Renal cortical epithelial cell (primary cell): ENCODE results near the gene PAX5. TPM values are rescaled to one million over a fixed set of nuclear protein-coding genes. Genes with fewer than 3 reads are reported as not detected.
A peak's percentile ranks its signal among the peaks of the same experiment; 100 is the strongest.

Experiments
- DNase-seq: peaks from one replicate; pipeline ENCODE4 v3.0.0-alpha.2; 2011; ENCODE audit warnings: low read depth
- total RNA-seq: library from RNA; depleted of rRNA; stranded (reverse); fragments of >200 nt; gene quantifications from 2 replicates; pipeline ENCODE4 v1.2.3, GENCODE V29; 2014

The PAX5 gene
- total RNA-seq, 1 donor from 2014 or later, result not detected

DNA sequence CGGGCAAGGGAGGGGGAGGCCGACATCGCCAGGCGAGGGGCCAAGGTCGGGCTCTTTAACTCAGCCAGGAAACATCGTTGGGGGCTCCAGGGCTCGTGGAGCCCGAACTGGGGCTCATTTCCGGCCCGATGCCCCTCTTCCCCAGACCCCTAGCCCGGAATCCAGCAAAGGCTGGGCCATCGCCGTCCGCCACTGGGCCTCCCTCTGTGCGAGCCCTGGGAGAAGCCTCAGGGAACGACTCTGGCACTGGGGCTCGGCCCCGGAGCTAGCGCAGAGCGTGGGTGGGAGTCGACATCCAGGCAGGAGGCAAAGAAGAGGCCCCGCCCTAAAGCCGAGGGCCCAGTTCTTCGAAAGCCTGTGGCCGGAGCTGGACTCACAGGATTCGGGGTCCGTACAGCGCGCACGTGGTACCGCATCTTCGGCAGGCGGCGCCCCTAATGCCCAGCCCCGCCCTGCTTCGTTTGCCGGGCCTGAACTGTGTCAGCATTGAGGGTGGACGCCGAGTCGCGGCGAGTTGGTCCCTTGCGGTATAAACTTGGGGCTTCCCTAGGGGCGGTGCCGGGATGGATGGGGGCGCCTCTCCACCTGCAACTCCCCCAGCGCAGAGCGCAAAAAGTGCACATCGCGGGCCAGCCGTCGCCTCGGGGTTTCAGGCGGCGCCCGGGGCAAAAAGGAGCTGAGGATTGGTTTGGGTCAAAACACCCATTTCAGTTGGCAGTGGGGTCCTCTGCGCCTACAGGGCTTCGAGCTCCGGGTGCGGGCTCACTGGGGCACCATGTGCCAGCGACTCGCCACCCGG is 3.6 kb upstream of the PAX5 start:
- DNase-seq, result no peak

DNA sequence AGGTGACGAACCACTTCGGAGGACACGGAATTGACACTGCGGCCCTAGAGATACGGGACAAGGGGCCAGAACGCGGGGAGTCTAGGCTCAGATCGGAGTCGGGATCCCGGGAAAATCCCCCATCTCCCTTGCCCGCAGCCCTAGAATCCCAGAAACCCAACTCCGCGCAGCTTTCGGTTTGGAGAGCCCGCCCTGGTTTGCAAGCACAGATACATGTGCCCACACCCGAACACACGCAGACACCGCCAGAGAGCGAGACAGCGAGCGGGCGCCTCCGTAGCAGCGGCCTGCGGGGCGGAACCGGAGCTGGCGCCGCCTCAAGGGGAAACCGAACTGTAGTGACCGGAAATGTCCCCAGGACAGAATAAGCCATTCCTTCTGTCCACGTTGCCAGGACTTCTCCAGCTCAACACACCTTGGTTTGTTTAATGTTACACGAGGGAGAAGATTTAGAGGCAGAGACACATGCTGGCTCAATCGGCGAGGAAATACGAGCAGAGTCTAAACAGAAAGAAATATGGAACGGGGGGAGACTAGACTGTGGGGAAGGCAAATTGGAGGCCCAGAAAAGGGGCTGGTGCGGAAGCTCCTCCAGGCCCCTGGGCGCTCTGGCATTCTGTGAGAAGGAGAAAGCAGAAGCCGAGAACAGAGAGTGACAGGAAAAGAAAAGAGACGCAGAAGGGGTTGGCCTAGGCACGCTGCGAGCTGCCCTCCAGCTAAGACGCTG is 2.9 kb upstream of the PAX5 start:
- DNase-seq, result no peak

DNA sequence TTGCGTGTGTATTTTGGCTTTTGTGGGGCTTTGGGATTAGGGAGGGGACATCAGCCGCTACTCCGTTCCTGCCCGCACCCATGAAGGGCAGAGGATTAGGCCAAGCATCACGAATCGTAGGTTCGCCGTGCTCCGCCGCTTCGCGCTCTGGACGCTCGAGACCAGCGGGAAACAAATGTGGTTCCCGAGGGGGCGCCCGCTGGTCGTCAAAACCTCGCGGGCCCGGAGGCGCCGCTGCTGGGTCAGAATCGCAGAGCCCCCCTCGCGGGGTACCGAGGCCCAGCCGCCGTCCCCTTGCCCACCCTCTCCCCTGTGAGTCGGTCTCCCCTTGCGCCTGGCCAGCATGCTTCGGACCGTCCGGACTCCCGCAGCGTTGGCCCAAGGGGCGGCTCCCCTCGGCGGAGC is 2.3 kb upstream of the PAX5 start:
- DNase-seq, result no peak

DNA sequence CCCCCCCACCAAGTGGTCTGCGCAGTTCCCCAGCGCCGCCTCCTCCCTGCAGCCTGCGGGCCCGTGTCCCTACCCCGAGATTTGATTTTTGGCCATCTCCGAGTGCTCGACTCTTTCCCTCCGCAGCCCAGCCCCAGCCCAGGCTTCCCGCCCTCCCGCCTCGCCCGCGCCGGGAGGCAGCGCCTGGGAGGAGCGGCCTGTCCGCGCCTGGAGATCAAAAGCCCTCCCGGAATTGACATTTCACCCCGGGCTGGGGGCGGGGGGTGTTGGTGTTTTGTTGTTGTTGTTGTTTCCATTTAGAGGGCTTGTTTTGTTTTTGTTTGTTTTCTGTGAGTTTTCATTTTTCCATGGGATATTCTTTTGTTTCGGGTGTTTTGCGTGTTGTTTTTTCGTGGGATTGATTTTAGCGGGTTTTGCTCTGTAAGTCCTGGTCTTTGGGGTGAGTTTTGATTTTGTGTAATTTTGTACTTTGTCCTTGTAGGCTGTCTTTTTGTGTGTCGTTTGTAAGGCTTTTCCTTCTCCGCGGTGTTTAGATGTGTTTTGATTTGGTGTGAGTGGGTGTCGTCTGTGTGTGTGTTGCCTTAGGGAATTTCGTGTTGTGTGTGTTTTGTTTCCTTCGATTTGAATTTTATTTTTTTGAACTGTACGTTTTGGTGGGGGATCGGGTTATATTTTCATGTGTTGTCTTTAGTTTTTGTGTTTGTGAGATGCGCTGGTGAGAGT is 1.7 kb upstream of the PAX5 start:
- DNase-seq, result no peak

DNA sequence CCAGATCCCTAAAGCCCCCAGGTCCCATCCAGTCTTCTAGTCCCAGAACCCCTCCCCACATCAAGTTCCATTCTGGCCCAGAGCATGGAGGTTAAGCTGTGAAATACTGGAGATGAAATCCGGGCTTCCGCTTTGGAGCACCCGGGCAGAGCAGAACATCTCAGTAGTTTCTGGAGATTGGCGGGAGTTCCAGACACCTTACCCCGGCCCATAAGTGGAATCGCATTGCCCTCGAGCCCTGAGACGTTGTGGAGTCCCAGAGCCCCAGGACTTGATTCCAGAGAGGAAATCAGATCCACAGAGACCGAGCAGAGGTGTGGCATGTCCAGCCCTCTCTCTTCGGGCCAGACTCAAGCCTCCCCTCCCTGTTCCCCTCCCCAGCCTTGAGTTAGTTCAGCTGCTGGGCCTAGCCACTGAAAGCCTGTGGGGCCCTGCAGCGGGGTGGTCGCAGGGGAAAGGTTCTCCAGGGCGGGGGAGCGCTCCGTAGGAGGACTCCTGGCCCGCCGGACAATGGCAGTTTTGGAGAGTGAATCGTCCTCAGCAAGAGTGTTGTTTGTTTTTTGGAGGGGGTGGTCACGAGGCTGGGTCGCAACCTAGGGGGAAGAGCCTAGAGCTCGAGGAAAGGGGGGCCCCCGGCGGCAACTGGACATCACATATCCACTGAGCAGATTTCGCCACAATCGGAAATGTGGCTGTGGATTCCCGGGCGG is 1.0 kb upstream of the PAX5 start:
- DNase-seq, result no peak

DNA sequence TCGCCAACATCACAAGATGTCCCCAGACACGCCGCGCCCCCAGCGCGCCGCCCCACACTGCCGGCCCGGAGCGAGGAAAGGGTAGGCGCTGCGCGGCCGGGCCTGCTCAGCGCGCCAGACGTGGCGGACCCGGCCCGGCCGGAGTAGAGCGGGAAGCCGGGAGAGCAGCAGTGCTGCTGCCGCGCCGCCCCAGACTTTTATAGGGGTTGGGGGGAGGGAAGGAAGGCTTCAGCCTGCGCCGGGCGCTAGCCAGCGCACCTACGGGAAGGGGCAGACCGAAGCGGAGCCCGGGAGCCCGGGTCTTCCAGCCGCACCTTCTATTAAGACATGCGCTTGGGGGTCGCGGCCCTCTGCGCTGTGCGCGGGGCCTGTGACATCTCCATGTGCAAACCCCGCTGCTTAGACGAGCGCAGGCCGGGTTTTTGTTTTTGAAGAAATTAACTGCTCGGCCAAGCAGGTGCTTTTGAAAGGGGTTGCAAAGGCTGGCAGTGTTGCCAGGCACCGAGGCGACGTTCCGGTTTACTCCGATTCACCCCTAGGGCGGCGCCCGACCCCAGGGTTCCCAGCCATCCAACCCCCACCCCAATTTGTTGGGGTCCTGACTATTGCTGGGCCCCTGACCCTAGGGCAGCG is 353 bp upstream of the PAX5 start:
- no peak for DNase-seq

DNA sequence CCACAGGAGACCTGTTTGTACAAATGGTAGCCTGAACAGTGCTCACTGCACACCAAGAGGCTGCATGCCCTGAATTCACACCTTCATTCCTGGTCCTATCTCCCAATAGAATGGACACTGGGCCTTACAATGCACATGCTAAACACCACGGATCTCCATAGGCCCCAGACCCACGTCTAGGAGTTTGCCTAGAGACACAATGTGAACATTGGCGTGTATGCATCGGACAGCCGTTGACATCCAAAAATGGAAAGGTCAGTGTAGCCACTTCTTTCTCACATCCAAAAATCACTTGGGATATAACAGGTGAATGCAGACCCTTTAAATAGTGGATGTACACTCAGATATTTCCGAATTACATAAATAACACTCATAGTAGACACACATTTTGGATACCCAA is 927 bp downstream of the PAX5 start:
- DNase-seq, result no peak

DNA sequence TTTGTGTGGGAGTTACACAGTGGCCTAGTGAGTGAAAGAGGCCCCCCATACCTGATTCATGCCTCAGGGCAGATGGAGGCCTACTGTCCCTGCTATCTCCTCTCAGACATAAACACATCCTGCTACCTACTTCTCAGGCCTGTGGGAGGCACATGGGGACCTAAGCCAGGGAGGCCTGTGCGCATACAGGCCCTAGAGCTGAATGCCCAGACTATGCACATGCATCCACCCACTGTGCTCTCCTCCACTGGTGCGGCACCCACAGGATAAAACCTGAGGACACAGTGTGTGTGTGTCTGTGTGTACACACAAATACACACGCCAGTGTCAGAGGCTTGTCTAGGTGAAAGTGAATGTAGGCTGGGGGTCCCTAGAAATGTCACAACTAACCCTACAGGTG is 1.4 kb downstream of the PAX5 start:
- no peak for DNase-seq

DNA sequence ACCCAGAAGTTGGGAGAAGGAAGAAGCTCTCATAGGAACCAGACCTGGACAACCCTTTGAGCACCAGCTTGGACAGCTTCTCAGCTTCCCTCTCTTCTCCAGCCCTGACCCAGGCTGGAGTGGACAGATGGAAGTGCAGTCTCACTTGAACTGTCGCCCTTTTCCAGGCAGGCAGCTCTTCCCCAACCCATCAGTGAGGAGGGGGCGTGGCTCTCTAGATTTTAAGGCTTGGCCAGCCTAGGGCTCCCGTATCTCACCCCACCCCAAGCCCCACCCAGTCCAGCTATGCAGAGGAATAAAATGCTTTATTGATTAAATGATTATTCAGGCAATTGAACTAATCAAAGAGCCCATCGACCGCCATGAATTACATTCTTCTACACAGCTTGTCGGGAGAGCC is 2.2 kb downstream of the PAX5 start:
- no peak for DNase-seq

DNA sequence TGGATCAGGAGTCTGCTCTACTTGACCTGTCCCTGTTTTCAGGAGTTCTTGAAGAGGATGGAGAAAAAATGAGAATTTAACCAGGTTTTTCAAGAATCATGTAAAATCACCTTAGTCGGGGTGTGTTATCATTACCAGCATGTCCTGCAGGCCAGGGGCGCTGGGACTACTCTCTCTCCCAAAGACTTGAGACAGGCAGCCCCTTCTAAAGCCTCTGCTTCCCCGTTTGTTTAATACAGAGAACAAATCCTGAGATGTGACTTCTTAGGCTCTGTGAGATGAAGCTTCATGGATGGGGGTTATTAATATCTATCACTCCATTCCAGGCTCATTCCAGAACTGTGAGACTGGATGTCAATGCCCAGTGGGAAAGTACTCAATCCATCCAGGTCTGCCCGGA is 3.0 kb downstream of the PAX5 start:
- DNase-seq, result no peak

DNA sequence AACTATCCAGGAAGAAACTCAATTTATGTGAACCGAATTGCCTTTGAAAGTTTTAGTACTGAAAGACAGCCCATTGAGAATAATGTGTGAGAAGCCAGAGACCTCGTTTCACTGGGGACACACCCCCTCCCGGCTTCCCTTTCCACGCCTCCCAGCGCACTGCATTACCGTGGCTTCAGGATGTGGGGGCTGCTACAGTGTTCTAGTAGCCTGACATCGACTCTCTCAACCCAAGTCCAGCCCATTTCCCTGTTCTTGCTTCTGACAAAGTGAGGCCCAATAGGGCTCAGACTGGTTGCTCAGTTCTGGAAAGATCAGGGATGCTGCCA is 3.5 kb downstream of the PAX5 start:
- DNase-seq, result no peak

DNA sequence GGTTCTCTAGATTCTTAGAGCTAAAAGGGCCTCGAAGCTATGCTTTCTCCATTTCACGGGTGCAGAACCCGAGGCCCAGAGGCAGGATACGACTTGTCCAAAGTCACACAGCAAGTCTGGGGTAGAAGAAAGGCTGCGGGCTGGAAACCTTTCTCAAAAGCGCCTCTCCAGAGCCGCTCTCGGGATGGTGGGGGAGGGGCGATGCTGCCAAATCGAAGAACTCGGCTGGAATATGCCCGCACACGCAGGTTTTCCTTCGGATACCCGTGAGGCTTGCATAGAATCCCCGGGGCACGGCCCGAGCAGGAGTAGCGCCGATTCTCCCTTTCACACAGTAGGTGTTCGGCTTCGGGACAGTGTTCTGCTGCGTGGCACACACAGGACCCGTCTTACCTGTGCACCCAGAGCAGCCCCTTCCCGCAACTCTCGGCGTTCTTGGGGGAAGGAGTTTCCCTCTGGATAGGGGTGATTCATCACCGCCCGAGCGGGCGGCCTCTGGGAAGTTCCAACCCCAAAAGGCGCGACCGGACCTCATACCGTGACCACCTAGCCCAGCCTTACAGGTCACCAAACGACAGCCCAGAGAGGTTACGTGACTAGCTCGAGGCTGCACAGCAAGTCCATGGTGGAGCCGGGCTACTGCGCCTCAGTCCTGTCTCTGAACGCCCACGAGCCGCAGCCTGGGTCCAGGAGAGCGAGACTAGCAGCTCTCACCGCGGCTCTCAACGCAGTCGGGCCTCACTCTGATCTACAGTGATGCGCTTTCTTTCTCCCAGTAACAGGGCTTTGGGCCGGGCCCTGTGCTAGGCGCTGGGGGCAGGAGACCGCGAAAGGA is 4.1 kb downstream of the PAX5 start:
- DNase-seq, result peak; percentile 3

DNA sequence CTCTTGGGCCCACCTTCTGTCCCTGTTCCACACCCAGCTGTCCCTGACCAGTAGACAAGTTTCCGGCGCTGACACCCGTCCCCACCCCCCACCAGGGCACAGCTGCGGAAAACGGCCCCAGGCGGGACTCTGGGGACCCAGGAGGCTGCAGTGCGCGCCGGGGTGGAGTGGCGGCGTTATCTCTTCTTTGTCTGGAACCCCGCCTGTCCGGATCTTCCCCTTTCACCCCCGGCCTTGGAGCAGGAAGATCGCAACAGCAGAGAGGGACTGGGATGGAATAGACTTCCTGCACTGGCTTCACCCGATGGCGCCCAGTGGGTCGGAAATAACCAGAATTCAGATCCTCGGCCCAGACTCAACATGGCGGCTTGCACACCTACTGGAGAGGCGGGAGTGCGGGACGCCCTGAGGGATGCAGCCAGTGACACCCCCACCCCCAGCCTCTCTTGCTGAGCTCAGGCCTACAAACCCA is 4.7 kb downstream of the PAX5 start:
- DNase-seq, result no peak

DNA sequence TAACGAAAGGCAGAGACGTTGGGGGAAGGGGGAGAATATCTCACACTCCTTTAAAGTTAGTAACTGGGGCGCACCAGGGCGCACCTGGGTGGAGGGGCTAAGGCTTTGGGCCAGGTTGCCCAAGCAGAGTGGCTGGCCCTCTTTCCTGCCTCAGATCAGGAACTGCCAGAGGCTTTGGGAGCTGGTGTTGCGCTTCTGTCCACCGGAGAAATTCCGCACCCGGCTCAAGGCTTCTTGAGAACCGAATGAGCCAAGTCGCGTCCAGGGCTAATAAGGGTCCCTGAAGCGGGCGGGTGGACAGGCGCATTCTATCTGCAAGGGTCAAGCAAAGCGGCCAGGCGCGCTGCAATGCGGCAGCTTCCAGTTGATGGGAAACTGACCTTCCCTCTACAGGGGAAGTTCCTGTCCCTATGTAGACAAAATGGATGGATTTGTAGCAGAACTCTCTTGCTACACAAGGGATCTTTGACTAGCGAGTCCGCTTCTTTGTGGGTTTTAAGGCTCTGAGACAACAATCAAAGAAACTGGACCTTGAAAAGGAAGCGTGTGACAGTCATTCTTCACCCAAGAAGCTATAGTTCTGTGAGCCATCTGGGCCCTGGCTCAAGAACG is 5.5 kb downstream of the PAX5 start:
- no peak for DNase-seq

DNA sequence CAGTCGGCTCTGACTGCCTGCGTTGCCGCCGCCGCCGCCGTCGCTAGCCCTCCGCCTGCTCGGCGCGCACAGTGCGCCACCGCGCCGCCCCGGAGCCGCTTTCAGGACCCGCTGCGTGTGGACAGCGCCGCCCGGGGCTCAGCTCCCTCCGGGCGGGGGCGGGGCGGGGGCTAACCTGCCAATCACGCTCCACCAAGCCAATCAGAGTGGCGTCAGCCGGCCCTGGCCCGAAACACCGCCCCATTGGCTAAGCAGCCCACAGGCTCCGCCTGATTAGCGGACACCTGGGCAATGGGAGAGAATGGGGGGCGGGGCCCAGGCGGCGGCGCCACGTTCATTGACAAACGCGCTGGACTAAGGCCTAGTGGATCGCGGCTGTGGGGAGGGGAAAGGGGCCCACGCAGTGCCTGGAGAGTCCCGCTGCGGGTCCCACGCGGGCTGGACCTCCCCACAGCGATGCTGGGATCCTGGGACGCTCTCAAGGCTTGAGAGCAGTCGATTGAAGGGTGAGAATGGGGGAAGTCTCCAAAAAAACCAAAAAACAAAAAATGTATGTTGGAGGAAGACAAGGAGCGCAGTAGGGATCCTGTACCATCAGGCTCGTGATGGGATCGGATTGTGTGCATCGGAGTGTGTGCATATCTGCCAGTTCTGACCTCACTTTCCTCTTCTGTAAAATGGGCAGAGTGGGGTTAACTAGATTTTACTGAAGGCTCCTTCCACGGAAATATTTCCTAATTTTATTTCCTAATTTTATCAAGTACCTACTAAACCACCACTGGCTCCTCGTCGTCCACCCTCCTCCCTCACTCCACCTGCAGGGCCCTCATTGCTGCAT is 6.3 kb downstream of the PAX5 start:
- peak; percentile 80 for DNase-seq

DNA sequence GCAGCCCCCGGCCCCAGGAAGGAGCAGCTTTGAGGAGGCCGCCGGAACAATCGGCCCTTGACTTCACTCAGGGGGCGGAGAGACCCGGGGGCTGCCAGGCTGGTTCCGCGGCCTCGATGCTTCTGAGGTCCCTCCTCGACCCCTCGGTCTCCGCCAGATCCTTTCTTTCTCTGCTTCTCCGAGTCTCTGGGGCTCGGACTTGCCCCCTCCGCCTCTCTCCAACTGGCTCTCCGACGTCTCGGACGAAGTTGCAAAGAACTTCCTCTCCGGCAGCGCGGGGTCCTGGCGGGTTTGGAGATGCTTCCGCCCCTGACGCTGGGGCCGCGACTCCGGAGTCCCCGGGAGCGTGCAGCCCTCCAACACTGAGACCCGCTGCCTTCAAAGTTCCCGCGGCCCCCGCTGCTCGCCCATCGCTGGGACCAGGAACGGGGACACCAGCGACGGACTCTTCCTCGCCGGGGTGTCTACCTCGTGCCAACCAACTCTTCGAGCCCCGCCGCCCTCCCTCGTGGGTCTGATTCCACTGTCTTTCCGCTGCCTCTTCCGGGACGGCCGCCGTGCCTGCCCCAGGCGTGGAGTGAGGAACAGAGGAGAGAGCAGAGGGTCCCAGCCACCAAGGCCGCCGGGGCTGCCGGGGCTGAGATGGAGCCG is 7.0 kb downstream of the PAX5 start:
- no peak for DNase-seq

DNA sequence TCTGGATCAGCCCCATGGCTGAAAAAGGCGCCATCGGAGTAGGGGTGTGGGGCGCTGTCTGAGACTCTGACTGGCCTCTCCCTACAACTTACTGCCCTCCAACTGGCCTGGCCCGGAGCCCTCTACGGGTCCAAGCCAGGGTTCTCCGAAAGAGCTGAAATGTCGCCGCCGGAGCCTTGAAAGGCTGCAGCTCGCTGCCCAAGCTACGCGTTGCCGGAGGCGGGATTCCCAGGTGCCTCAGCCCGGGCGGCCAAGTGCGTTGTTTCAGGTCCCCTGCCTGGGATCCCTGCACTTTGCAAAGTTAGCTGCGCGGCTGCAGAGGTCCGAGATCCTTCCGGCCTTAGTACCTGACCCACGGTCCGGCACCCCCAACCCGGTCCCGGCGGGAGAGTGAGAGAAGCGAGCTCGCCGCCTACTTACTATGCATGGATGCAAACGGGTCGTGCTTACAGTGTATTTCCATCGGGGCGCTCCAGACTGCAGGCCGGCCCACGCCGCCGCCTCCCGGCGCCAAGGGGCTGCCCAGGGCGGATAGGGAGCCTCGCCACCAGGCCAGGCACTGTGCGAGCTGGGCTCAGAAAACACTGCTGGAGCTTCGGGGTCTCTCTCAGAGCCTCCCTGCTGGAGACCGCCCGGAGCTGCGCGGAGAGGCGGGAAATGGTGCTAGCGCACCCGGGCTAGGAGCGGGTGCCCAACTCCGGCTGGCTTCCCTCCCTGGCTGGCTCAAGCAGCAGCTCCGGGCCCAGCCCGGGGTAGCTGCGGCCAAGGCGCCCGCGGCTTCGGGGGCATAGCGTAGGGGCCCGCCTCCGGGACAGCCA is 7.7 kb downstream of the PAX5 start:
- DNase-seq, result no peak

DNA sequence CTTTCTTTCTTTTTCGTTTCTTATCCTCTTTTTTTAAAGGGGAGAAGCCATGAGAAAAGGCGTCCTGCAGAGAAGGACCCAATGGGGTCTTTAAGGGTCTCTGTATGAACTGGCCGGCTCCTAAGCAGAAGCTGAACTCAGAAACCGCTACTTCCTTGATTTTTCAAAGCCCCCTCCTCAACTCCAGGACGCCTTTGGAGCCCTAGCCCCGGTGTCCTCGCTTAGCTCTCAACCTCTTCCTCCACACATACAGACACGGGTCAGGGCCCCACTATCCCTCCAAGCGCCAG is 8.3 kb downstream of the PAX5 start:
- DNase-seq, result no peak
